Astrocyte of the spinal cord (primary cell): ENCODE measurements around the gene ZMYM3.

ENCODE experiments used
- DNase-seq: peaks from one replicate; pipeline ENCODE4 v3.0.0; 2011; ENCODE audit warnings: low read depth, low spot score
- H3K4me3 ChIP-seq: 2 replicates; pipeline ENCODE4 v1.5.1; 2011; ENCODE audit warnings: low read depth, mild to moderate bottlenecking, low read length, moderate library complexity
- in situ Hi-C: cut with HindIII; loops from 2 replicates; pipeline ENCODE4 v1.10.0; 2017; ENCODE audit warnings: low sequenced_read_pairs
- TF ChIP-seq, protein P1 (sequence below): IDR thresholded peaks from 2 replicates; pipeline ENCODE4 v1.5.1; 2012; ENCODE audit warnings: low read depth, mild to moderate bottlenecking, low read length, inconsistent platforms

Gene ZMYM3

DNA sequence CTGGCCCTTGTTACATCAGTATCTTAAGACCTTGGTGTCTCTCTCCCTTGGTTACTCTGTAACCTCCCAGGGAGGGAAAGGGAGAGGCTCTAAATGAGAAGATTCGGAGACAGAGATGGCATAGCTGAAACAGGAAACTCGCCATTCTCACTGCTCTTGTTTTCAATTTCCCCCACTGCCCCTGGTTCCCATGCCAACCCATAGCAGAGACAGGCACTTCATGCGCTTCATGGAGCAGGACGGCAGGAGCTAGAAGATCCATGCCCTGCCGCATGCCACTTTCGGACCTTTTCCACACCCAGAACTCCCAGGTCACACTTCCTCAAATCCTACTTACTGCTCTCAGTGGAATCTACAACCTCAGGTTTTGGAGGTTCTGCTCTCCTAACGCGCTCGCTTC, 3.1 kb downstream of the ZMYM3 start:
- DNase-seq = no peak
- H3K4me3 ChIP-seq = no peak overlapping the region
- in situ Hi-C loops = no loop called here
- TF ChIP-seq, protein P1, sequence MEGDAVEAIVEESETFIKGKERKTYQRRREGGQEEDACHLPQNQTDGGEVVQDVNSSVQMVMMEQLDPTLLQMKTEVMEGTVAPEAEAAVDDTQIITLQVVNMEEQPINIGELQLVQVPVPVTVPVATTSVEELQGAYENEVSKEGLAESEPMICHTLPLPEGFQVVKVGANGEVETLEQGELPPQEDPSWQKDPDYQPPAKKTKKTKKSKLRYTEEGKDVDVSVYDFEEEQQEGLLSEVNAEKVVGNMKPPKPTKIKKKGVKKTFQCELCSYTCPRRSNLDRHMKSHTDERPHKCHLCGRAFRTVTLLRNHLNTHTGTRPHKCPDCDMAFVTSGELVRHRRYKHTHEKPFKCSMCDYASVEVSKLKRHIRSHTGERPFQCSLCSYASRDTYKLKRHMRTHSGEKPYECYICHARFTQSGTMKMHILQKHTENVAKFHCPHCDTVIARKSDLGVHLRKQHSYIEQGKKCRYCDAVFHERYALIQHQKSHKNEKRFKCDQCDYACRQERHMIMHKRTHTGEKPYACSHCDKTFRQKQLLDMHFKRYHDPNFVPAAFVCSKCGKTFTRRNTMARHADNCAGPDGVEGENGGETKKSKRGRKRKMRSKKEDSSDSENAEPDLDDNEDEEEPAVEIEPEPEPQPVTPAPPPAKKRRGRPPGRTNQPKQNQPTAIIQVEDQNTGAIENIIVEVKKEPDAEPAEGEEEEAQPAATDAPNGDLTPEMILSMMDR = no peak

DNA sequence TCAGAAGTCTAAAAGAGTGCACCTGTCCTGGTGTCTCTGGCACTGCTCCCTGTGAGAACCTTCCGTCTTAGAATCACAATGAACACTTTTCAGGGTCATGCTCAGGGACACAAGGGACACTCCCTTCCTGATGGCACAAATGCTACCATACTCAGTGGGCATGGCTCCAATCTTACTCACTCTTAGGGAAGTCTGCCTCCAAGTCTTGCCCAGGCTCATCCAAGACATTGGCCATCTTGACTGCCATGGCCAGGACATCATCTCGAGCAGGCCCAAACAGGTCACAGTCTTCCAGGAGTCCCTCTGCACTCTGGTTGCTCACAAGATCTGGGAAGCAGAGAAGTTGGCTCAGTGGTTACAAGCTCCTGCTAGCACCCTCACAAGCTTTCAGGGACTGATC, 8.8 kb downstream of the ZMYM3 start:
- no peak for DNase-seq
- TF ChIP-seq, protein P1 = no peak
- H3K4me3 ChIP-seq = no peak overlapping the region
- in situ Hi-C loops = no loop called here

DNA sequence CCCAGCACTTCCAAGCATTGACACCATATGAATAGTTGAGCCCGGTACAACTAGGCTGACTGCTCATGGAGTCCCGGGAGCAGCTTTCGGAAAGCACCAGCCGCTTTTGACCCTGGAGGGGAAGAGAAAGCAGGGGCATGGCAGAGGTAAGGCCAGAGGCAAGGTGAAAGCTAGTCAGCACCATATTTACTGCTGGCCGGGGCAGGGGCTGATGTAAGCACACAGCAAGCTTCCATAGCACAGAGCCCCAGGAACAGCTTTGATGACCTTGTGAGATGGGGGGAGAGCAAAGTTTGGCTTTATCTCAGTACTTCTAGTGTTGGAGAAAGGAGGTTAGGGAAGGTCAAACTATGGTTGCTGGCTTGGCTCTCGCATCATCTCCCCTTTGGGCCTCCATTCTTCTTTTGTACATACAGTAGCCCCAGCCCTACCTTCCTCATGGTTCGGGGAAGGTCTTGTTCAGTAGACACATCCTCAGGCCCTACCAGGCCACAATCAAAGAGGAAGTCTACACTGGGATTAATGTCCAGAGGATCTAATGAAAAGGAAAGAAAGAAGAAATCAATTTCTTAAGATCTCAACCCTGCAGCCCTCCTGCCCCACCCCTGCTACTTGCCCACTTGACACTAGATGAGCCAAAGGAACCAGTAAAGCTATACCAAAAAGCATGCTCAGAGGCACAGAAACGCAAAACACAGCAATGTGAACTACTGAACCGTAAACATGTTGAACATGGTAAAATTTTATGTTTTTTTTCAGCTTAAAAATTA, 9.4 kb downstream of the ZMYM3 start:
- DNase-seq = no peak
- no peak overlapping the region for H3K4me3 ChIP-seq
- in situ Hi-C loops = no loop called here
- TF ChIP-seq, protein P1 = no peak

DNA sequence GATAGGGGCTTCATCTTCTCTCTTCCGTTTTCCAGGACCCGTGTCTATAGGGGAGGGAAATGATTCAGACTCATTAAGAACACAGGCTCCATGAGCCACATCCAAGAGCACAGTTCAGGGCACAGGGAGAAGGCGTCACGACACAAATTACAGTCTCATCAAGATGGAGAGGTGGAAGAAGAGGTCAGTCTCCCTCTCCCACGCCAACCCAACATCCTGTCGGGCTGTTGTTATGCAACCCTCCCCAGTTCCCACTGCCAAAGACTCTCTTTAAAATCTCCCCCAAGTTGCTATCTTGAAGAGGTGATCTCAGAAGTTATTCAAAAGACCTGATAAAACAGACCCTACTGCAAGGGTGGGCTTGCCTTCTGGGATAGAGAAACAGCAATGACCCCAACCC, 12.6 kb downstream of the ZMYM3 start:
- TF ChIP-seq, protein P1 = no peak
- H3K4me3 ChIP-seq = no peak overlapping the region
- in situ Hi-C loops = no loop called here
- no peak for DNase-seq

DNA sequence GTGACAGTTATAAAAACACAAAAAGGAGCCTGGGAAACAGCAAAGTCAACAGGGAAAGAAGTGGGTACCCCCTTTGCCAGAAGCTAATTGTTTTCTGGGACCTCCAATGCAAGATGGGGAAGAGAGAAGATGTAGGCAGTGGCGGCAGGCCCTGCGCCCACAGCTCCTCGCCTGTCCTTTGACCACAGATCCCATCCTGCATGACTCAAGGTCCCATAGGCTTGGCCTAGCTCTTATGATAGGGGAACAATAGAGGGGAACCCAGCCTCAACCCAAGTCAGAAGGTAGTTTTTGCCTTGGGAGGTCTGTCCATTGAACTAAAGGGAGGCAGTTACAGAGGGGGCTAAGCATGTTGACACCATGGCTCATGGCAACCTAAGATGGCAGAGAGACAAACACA, 14.2 kb downstream of the ZMYM3 start:
- TF ChIP-seq, protein P1 = no peak
- no peak for DNase-seq
- in situ Hi-C loops = no loop called here
- no peak overlapping the region for H3K4me3 ChIP-seq

DNA sequence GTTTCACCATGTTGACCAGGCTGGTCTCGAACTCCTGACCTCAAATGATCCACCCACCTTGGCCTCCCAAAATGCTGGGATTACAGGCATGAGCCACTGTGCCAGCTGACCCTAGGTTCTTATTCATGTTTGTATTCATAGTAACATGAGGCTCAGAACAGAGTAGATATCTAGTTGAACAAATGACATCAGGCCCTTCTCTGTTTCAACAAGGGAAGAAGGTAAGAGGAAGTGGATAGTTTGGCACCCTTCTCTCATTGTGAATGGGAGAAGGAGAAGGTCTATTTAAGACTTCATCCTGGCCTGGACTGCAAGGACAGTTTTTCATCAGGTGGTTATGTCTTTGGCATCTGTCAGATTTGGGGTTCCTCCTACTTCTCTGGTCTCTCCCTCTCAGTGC, 17.1 kb downstream of the ZMYM3 start:
- no peak overlapping the region for H3K4me3 ChIP-seq
- DNase-seq = no peak
- in situ Hi-C loops = no loop called here
- TF ChIP-seq, protein P1 = no peak

DNA sequence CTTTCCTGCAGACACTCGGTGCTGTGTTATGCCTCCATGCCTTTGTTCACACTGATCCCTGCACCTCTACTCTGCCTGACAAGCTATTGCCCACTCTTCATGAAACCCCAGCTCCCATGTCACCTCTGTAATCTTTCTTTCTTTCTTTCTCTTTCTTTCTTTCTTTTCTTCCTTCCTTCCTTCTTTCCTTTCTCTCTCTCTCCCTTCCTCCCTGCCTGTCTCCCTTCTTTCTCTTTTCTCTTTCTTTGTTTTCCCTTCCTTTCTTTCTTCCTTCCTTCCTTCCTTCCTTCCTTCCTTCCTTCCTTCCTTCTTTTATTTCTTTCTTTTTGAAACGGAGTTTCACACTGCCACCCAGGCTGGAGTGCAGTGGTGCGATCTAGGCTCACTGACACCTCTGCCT, 18.5 kb downstream of the ZMYM3 start:
- in situ Hi-C loops = no loop called here
- no peak for DNase-seq
- TF ChIP-seq, protein P1 = no peak
- no peak overlapping the region for H3K4me3 ChIP-seq
